ENCODE measurements around the gene WDR64.
"Not testable (repeated sequence)": the region's sequence is repeated elsewhere in the genome, so short reads cannot be mapped to it uniquely, and the experiment has no call there.

Gene WDR64

DNA sequence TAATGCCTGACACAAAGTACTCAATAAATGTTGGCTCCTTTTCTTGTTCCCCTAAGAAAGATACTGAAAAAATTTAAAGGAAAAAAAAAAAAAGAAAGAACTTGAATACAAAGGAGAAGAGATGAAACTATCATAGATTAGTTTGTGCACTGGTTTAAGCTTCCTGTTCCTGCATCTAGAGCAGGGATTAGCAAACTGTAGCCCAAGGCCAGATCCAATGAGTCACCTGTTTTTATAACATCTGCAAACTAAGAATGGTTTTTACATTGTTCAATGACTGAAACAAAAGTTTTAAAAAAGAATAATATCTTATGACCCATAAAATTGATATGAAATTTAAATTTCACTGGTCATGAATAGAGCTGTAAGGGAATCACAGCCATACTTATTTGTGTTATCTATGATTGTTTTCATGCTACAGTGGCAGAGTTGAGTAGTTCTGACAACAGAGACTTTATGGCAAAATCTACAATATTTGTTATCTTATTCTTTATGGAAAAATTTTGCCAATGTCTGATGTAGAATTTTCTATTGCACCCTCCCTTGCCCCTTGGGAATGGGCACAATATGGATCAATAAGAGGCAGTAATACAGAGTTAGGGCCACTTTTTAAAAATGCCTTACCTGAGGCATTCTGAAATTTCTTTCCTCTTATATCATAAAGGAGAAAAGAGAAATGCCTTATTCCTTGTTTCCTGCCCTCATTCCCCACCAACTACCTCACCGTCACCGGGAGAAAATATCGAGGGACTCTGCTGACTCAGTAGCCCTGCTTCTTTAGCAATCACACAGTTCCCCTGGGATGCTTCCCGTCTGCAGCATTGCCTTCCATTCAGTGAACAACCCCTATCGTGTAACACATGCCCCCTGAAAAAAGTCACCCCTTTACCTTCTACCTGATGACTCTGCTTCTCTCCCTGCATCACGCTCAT is 50.6 kb downstream of the WDR64 start:
- DNase-seq: no peak

DNA sequence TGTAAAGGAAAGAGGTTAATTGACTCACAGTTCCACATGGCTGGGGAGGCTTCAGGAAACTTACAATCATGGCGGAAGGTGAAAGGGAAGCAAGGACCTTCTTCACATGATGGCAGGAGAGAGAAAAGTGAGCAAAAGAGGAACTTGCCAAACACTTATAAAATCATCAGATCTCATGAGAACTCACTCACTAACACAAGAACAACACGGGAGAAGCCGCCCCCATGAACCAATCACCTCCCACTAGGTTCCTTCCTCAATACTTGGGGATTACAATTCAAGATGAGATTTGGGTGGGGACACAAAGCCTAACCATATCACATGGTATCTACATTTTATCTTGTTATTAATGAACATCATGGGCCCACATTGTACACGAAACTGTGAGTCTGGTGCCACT is 51.7 kb downstream of the WDR64 start:
- not testable (repeated sequence) for DNase-seq

DNA sequence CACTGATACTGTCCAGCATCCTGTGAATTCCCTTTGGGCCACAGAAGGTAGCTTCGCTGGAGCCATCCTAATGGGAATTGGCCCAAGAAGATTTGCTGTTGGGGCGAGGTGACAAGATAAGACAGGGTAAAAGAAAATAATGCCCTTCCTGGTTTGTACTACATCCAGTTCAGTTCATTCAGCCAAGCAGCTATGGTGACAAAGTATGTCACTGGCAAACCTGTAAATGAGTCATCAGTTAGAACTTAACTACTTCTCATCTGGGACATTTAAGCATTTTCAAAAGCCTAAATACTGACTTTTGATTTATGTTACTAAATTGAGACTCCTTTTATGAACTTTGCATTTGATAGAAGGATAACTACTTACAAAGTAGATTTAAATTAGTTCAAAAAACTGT is 54.2 kb downstream of the WDR64 start:
- DNase-seq: no peak

DNA sequence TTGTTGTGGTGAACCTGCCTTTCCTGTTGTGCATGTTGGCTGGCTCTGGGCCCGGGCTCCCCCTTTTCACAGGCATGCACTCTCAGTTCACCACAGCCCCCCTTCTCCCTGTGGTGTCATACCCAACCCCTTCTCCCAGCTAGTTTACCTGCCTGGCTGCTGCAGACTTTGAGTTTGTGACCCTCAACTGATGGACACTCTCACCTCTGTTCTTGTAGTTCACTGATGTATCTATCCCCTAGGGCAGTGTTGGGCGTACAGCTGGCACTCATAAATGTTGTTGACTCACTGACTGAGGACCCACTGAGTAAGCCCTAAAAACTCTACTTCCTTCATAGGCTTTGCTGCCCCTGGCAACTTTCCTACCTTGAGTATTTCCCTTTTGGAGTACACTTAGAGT is 54.9 kb downstream of the WDR64 start:
- DNase-seq: no peak

DNA sequence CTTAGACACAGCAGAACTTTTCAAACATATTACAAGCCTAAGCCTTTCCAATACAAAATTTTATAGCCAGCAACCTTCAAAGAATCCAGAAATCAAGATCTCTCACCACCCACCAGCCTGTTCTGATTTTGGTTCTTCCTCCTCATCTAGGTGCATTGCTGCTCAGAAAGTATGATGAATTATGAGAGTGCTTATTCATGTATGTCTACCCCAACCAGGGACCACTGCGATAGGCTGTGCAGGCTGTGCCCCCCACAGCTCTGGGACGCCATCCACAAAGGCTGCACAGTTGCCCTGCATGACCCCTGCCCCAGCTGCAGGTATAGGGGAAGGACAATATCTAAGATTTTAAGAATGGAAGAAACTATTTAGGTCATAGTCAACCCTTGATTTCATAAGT is 55.4 kb downstream of the WDR64 start:
- DNase-seq: no peak

DNA sequence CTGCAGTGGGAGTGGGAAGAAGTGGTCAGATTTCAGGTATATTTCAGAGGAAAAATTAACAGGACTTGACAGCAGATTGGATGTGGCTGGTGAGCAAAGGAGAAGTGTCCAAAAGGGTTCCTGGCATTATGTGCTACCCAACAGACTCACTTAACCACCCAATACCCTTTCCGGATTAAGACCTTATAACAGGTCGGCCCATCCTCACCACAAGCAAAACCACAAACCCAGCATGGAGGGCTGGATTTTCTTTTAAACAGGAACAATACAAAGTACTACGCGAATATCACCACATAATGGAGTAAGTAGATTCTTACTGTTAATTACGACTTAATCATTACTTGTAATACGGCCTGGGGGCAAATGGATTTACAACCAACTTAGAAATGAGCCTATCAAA is 59.2 kb downstream of the WDR64 start:
- no peak for DNase-seq

DNA sequence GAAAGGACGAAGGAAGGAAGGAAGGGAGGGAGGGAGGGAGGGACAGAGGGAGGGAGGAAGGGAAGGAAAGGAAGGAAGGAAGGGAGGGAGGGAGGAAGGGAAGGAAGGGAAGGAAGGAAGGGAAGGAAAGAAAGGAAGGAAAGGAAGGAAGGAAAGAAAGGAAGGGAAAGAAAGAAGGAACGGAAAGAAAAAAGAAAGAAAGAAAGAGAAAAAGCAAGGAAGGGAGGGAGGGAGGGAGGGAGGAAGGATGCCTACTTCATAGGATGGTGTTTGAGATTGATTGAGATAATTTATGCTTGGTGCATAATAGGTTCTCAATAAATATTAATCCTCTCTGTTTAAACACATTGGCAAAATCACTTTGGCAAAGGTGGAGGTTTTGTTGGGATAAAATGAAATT is 61.2 kb downstream of the WDR64 start:
- no peak for DNase-seq

DNA sequence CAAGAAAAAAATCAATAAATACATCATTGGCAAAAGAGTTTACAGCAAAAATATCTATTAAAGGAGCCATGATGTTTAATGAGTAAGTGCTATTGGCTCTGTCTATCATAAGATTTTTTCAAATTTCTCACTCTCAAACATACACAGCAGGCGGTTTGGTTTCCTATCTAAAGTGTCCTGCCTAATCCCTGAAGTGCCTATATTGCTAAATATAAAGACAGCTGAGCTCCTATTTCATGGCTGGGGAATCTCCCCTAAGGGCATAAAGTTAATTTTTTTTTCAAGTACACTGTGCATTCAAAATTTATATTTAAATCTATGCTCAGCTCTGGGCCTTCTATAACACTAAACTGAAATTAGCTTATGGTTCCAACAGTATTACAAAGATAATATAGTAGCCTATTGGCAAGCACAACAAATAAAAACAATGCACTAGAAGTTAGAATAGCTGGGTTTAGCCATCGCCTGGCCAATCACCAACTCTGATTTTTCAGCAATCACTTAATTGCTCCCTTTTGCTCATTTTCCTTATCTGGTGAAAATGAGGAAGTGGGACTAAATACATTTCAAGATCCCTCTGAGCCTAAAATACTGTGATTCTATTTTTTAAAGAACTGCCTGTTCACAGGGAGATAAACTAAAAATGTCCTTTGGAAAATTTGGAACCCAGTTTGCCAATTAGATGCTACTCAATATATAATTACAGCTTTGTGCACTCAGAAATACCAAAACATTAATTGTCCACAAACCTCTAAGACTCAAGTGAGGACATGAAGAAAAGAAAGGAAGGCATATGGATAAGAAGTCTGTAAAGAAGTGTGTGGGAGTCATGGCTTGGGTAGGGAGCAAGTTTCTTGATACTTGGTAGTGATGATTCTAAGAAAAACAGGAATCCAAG is 62.5 kb downstream of the WDR64 start:
- DNase-seq: no peak

DNA sequence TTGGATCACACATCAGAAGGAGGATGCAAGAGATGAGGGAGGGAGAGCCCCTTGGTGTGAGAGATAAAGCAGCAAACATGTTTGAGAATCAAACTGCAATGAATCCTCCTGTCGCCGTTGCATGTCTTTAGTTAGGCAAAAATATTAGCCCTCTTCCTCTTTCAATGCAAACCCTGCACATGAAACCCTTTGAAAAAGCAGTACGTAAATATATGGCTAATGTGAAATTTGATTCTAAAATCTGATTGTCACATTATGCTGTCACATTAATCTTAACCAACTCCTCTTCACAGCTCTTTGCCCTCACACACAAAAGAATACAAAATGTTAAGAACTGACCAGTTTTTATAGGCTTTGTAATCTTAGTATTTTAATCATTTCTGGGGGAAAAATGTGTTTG is 63.4 kb downstream of the WDR64 start:
- no peak for DNase-seq

DNA sequence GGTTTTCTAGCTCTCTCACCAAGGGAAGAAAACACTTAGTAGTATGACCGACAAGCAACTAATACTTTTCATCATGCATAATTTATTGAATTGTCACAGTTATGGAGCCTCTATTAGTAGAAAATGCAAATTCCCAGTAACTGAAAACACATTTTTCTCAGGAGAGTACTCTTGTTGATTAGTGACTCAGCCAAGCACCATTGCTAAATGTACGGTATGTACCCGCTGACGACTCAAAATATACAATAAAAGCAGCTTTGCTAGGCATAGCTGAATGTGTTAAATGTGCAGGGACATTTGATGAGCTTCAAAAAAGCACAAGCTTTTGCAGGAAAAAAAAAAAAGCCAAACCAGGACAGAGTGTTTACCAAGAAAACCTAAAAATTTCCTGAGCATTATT is 63.9 kb downstream of the WDR64 start:
- no peak for DNase-seq

DNA sequence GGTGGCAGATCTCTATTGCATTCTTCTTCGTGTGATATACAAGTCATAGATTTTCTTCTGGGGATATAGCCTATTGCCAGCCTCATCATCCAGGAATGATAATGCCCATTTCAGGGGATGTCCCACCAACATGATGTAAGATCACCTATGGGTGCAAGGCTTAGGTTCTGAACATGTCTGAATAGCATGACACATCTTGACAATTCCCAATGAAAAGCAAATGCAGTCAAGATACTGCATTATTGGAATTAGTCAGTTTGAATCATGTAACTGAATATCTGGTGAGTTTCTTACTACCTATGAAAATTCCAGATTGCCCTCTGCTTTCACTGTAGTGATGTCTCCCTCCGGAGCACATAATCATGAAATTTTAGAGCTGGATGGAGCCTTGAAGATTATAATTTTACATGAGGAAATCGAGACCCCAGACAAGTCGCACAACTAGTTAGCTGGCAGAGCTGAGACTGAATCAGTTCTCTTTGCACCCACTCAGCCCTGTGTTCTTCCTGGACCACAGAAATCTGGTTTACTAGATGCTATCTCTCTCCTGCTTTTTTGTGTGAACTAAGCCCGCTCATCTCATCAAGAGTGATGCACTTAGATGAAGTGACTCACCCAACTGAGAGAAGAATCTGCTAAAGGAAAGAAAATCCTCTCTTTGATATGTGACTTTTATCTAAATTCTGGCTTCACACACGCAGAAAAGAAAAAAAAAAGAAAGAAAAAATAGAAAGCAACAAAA is 65.0 kb downstream of the WDR64 start:
- no peak for DNase-seq

DNA sequence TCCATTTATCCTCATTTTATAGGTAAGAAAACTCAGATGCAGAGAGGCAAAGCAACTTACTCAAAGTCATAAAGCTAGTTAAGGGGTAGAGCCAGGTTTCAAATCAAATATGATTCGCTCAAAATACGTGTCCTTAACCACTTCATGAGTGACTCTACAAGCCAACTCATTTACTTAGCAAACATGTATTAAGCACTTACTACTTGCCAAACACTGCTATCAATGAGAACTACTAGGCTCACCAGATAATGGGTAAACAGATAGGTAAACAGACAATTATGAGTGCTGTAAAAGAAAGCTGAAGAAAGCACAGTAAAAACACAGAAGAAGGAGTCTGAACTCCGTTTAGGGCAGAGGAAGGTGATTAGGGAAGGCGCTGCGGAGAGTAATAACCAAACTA is 65.9 kb downstream of the WDR64 start:
- DNase-seq: no peak

DNA sequence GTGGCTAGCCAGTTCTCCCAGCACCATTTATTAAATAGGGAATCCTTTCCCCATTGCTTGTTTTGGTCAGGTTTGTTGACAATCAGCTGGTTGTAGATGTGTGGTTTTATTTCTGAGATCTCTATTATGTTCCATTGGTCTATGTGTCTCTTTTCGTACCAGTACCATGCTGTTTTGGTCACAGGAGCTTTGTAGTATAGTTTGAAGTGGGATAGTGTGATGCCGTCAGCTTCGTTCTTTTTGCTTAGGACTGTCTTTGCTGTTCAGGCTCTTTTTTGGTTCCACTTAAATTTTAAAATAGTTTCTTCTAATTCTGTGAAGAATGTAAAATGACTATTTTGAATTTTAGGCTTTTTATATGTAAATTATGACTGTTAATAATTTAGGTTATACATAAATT is 68.9 kb downstream of the WDR64 start:
- no peak for DNase-seq

DNA sequence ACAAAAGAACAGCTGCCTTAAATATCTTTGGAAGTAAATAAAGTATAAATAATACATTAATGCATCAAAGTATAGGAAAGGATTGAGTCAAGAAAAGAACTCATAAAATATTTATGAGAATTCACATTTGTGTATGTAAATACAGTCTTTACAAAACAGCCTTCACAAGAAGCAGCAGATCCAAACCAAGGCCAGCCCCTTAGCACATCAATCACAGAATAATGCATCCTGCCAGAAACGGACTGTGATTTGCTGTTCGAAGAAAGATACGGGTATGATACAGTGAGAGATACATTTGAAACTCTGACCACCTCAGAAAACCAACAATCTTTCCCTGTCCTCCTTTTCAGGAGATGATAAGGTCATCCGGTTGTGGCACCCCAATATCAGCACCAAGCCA is 70.9 kb downstream of the WDR64 start:
- no peak for DNase-seq

DNA sequence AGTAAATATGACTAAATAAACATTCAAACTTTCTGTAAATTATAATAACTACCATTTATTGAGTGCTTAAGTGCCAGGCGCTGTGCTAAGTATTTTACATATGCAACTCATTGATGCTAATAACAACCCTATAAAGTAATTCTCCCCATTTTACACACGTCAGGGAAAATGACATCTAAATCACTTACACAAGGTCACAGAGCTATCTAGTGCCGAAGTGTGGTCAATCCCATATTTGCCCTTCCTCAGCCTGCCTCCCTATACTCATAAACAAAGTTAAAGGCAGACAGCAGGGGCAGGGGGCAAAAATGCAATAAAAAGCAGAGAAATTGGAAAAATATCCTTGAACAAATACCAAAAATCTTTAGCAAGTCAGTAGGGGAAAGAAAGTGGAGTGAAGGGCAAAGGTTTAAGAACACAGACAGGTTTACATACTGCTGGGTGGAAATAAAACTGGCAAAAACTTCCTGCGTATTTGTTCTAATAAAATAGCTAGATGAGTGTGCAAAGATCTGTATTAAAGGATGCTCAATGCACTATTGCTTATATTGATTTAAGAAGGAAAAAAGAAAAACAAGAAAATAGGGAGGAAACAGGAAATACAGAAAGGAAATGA is 72.8 kb downstream of the WDR64 start:
- no peak for DNase-seq

DNA sequence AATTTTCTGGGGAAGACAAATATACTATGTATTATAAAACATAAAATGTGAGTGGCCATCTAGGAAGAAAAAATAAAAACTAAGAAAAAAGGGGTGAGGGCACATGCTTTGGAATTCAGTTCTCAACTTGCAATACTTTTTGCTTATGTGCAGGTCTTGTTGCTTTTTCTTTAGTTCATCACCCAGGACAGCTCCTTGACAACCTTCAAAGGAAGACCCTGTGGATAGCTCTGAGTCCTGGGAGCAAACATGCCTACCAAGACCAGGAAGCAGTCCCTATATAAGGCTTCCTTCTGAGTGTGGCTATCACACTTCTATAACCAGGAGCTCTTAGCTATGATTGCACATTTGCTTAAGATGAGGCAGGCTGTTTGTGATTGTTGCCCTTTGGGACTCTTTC is 78.0 kb downstream of the WDR64 start:
- no peak for DNase-seq

DNA sequence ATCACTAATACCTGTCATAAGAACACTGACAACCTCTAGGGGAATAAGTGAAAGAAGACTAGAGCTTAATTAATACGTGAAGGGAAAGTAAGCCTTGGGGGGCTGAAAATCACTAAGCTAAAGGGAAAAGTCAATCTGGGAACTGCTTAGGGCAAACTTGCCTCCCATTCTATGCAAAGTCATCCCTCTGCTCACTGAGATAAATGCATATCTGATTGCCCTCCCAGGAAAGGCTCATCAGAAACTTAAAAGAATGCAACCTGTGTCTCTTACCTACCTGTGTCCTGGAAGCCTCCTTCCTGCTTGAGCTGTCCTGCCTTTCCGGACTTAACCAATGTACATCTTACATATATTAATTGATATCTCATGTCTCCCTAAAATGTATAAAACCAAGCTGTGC is 81.8 kb downstream of the WDR64 start:
- DNase-seq: no peak

DNA sequence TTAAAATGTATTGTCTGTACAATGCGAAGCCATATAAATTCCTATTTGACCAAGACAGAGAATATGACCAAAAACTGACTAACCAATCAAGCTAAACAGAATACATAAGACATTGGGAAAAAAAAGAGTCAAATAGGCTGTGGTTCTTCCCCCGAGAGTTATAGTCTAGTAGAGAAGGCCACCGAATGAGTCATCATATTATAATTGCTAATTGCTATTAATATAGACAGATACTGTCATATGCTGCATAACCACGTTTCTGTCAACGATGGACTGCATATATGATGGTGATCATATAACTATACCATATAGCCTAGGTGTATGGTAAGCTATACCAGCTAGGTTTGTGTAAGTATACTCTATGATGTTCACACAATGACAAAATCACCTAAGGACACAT is 82.5 kb downstream of the WDR64 start:
- no peak for DNase-seq

DNA sequence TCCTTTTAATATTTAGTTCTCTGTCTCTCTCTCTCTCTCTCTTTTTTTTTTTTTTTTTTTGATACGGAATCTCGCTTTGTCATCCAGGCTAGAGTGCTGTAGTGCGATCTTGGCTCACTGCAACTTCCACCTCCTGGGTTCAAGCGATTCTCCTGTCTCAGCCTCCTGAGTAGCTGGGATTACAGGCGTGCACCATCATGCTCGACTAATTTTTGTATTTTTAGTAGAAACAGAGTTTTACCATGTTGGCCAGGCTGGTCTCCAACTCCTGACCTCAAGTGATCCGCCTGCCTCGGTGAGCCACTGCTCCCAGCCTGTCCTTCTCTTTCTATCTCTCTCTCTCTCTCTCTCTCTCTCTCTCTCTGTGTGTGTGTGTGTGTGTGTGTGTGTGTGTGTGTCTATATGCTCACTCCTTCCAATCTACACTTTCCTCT is 83.4 kb downstream of the WDR64 start:
- not testable (repeated sequence) for DNase-seq

DNA sequence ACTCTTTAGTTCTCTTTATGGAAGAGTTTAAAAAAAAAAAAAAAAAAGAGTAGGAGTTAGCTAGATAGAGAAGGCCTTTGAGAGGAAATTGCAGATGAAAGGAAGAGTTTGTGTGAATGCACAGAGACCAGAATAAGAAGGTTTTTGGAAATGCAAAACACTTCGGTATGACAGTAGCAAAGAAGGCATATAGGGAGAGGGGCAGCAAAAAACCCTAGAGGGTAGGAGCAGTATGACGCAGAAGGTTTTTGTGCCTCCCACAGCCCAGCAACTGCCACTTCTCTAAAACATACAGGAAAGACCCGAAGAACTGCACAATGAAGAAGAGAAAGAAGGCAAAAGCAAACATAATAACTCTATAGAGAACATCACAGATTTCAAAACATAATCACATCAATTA is 84.3 kb downstream of the WDR64 start:
- DNase-seq: no peak

DNA sequence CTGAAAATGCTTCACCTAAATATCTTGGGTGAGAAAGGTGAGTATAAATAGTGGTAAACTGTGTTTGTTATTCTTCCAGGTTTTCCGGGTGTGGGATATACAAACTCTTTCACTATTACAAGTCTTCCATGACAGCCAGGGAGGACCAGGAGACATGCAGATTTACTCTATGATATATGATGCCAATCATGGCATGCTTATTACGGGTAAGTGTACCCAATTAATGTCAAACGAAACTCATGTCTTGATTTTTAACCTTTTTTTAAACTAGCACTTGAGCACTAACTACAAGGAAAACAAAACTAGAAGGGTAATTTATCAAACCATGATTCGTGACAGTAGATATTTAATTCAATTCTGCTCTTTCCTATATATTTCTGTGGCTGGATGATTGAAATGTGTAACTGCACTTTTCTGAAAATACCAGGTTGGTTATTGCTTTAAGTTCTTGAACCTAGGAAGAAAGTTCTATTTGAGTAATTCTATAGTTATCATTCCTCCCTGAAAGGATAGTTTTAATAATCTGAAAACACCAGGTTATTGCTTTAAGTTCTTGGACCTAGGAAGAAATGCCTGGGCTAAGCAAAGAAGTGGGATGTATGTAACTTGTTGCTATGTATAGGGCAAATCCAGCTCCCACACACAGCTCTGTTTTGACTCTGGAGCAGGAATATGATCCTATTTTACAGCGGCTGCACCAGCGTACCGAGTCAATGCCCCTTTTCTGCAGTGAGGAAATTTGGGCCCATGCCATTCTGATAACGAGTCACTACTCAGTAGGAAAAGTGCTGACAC is 86.4 kb downstream of the WDR64 start:
- no peak for DNase-seq

DNA sequence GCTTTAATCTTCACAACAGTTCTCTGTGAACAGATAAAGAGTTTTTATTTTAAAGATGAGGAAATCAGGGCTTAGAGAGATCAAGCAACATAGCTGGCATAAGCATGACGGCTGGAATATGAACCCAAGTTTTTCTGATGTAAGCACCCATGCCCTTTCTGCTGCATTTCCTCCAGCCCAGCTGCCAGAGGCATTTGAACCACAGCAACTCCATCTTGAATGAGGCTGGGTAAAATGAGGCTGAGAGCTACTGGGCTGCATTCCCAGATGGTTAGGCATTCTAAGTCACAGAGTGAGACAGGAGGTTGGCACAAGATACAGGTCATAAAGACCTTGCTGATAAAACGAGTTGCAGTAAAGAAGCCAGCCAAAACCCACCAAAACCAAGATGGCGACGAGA is 90.0 kb downstream of the WDR64 start:
- DNase-seq: no peak
